Activated CD4-positive, alpha-beta T cell treated with anti-CD3 and anti-CD28 coated beads, Interleukin-2, amount 50 U/mL, for 48 hours (primary cell): Measurements from ENCODE around the gene RETN.

ENCODE experiments used
- DNase-seq, 2 experiments: peaks; one replicate each; pipeline ENCODE4 v3.0.0-alpha.2; 2020

Gene RETN

DNA sequence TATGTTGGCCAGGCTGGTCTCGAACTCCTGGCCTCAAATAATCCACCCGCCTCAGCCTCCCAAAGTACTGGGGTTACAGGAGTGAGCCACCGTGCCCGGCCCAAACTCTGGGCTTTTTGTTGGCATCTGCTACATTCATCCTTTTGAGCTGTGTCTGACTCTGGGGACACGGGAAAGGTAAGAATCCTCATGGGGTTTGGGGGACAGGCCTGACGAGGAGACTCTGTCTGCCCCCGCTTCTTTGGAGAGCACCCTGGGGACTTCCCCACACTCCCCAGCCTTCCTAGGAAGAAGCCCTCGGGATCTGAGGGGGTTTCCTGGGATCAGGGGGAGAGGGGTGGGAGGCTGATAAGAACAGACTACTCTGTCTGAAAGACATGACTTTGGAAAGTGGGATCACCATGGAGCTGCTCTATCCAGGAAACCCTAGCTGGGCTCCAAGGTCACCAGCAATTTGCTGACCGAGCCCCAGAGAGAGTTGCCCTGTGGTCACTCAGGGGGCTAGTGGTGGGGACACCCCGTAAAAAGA, 41.1 kb downstream of the RETN start:
- no peak for DNase-seq

- DNase-seq = no peak
Observed at GRCh38 chr19:7710616-7711015, 41.8 kb downstream of the RETN start.

DNA sequence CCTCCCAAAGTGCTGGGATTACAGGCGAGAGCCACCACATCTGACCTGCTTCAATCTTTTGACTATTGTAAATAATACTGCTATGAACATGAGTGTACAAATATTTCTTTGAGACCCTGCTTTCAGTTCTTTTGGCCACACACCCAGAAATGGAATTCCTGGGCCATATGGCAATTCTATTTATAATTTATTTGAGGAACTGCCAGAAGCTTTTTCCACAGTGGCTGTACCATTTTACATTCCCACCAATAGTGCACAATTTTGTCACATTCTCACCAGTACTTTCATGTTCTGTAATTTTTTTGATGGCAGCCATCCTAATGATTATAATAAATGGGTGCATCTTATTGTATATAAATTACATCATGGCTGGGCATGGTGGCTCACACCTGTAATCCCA, 46.8 kb downstream of the RETN start:
- DNase-seq = no peak

DNA sequence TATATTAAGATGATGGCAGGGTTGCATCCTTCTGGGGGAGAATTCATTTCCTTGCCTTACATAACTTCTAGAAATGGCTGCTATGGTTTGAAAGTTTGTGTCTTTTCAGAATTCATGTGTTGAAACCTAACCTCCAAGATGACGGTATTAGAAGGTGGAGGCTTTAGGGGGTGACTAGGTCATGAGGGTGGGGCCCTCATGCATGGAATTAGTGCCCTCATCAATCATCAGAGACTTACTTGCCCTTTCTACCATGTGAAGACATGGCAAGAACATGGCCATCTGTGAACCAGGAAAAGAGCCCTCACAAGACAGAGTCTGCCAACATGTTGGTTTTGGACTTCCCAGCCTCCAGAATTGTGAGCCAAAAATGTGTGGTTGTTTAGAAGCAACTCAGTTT, 47.9 kb downstream of the RETN start:
- DNase-seq = no peak

DNA sequence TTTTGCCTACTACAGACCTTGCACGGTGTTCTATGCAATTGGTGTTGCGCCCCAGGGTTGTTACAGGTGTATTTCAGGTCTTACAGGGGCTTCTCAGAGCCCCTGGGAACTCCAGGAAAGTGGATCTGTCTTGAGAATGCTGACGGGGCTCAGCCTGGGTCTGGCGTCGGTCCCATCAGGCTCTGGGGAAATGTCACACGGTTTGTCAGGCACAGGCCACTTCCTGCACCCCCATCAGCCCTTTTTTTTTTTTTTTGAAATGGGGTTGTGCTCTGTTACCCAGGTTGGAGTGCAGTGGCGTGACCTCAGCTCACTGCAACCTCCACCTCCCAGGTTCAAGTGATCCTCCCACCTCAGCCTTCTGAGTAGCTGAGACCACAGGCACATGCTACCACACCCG, 49.8 kb downstream of the RETN start:
- no peak for DNase-seq
